Ovary (tissue), 3 donors: ENCODE measurements around the gene CGB1.

Experiments used
- POLR2A ChIP-seq: fragments of 450-650 bp; IDR thresholded peaks from one replicate; pipeline ENCODE4 v1.6.1; 2017; ENCODE audit warnings: antibody characterized with exemption, mild to moderate bottlenecking, moderate library complexity
- TF ChIP-seq, protein P1 (sequence below), 3 donors: fragments of 450-650 bp in 2 of 3; fragments of 200-600 bp in 1 of 3; IDR thresholded peaks; one replicate each; pipeline versions ENCODE4 v1.5.1 to v1.8.0; 2016 to 2022; ENCODE audit warnings: antibody characterized with exemption in 3 of 3, mild to moderate bottlenecking in 1 of 3
- donor health status: DM: no; HTN: no; CAD: no.

DNA sequence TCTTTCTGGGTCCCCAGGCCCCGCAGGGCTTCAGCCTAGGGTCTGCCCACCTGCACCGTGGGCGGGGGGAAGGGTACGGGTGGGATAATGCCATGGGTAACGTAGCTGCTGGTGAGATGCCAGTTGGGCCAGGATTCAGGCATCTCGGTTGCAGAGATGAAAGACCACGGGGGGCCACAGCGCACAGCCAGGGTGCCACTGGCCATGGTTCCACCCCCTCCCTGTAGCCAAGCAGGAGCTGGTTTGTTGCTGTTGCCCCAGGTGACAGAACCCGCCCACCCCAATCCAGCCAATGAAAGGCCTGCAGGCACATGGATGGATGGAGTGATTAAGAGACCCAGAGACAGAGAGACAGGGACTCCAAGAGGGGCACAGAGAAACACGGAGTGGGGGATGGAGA lies 21.9 kb upstream of the CGB1 start:
- TF ChIP-seq, protein P1, sequence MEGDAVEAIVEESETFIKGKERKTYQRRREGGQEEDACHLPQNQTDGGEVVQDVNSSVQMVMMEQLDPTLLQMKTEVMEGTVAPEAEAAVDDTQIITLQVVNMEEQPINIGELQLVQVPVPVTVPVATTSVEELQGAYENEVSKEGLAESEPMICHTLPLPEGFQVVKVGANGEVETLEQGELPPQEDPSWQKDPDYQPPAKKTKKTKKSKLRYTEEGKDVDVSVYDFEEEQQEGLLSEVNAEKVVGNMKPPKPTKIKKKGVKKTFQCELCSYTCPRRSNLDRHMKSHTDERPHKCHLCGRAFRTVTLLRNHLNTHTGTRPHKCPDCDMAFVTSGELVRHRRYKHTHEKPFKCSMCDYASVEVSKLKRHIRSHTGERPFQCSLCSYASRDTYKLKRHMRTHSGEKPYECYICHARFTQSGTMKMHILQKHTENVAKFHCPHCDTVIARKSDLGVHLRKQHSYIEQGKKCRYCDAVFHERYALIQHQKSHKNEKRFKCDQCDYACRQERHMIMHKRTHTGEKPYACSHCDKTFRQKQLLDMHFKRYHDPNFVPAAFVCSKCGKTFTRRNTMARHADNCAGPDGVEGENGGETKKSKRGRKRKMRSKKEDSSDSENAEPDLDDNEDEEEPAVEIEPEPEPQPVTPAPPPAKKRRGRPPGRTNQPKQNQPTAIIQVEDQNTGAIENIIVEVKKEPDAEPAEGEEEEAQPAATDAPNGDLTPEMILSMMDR (IDR thresholded peaks at IDR 0.05), result no peak
- TF ChIP-seq POLR2A, result no peak
